Hepatocyte (in vitro differentiated cells): ENCODE data around the gene RARRES2. TPM values are rescaled to one million over a fixed set of nuclear protein-coding genes. Genes with fewer than 3 reads are reported as not detected.

Experiments used
- DNase-seq: peaks from one replicate; pipeline ENCODE4 v3.0.0-alpha.2; 2016; ENCODE audit warnings: low spot score
- H2AFZ ChIP-seq: fragments of 200-600 bp; sonication (generic); 2 replicates; pipeline ENCODE4 v1.6.0; 2016; ENCODE audit warnings: antibody characterized with exemption, mild to moderate bottlenecking
- H3K27ac ChIP-seq: fragments of 200-600 bp; sonication (generic); 2 replicates; pipeline ENCODE4 v1.5.1; 2016; ENCODE audit warnings: mild to moderate bottlenecking
- H3K27me3 ChIP-seq: fragments of 200-600 bp; sonication (generic); 2 replicates; pipeline ENCODE4 v1.6.1; 2016
- H3K36me3 ChIP-seq: fragments of 200-600 bp; sonication (generic); replicated peaks from 2 replicates; pipeline ENCODE4 v1.5.1; 2016; ENCODE audit warnings: low read depth; ENCODE audit not compliant: insufficient read depth
- H3K4me1 ChIP-seq: fragments of 200-600 bp; sonication (generic); 2 replicates; pipeline ENCODE4 v1.5.1; 2016; ENCODE audit warnings: mild to moderate bottlenecking, moderate library complexity; ENCODE audit not compliant: insufficient read depth
- H3K4me2 ChIP-seq: fragments of 200-600 bp; sonication (generic); 2 replicates; pipeline ENCODE4 v1.6.0; 2016
- H3K4me3 ChIP-seq: fragments of 200-600 bp; sonication (generic); 2 replicates; pipeline ENCODE4 v1.5.1; 2016; ENCODE audit warnings: mild to moderate bottlenecking
- H3K79me2 ChIP-seq: fragments of 200-600 bp; sonication (generic); 2 replicates; pipeline ENCODE4 v1.6.0; 2017; ENCODE audit warnings: mild to moderate bottlenecking
- H3K9me2 ChIP-seq: fragments of 200-600 bp; sonication (generic); replicated peaks from 2 replicates; pipeline ENCODE4 v1.6.0; 2017; ENCODE audit warnings: mild to moderate bottlenecking; ENCODE audit not compliant: insufficient read depth
- H3K9me3 ChIP-seq: fragments of 200-600 bp; sonication (generic); 2 replicates; pipeline ENCODE4 v1.5.1; 2016; ENCODE audit warnings: low read depth, mild to moderate bottlenecking
- H4K20me1 ChIP-seq: fragments of 200-600 bp; sonication (generic); 2 replicates; pipeline ENCODE4 v1.6.0; 2016; ENCODE audit warnings: mild to moderate bottlenecking; ENCODE audit not compliant: insufficient read depth, poor library complexity, severe bottlenecking
- EZH2 ChIP-seq: fragments of 200-600 bp; sonication (generic); IDR thresholded peaks from 2 replicates; pipeline ENCODE4 v1.6.1; 2016; ENCODE audit warnings: antibody characterized with exemption, mild to moderate bottlenecking, borderline replicate concordance
- EZH2phosphoT487 ChIP-seq: fragments of 200-600 bp; sonication (generic); IDR thresholded peaks from one replicate; pipeline ENCODE4 v1.6.1; 2018; ENCODE audit warnings: antibody characterized with exemption, mild to moderate bottlenecking, low read depth, moderate library complexity; ENCODE audit not compliant: unreplicated experiment, severe bottlenecking
- WGBS: methylation state at CpG from one replicate; pipeline ENCODE4 v1.1.6; 2016; ENCODE audit warnings: low lambda C conversion rate; ENCODE audit errors: missing lambda C conversion rate; 5-methylcytosine and 5-hydroxymethylcytosine counted together
- polyA plus RNA-seq: library from polyadenylated mRNA; unstranded; fragments of >200 nt; fragmentation: Nextera tagmentation; extraction: Ambion mirVana; gene quantifications from 2 replicates; pipeline ENCODE4 v1.2.1, GENCODE V29; 2016
- total RNA-seq: library from RNA; depleted of rRNA; stranded (reverse); fragments of >200 nt; gene quantifications from 2 replicates; pipeline ENCODE4 v1.2.3, GENCODE V29; 2014
- TF ChIP-seq, protein P1 (sequence below): fragments of 200-600 bp; sonication (generic); IDR thresholded peaks from 2 replicates; pipeline ENCODE4 v1.5.1; 2016; ENCODE audit warnings: antibody characterized with exemption, mild to moderate bottlenecking; ENCODE audit not compliant: poor library complexity

Gene RARRES2
- total and polyA plus RNA-seq, 2 experiments from 2014 or later, result 104 to 187 TPM

DNA sequence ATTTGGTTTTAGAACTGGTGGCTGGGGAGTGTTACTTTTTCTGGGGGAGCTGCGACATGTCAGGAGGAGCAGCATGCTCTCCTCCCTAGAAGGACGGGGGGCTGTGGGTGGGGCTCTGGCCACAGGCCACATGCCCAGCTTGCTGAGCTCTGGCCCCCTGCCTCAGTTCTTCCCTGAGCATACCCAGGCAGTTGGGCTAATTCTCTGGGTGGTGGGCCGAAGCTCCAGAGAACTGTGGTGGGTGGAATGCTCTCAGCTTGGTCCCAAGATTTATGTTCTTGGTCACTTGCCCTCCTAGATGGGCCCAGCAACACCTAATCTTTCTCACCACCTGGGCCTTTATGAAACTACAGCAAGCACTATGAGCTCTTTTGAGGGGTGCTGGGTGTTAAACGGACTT is 32.6 kb upstream of the RARRES2 start:
- 76% methylated on average over 4 of the region's 4 CpGs for WGBS
- H3K27ac ChIP-seq, result peak overlapping the region; percentile 51
- no peaks in the 10 kb centered on the region for H4K20me1 ChIP-seq
- H3K27me3 ChIP-seq, result no peaks in the 10 kb centered on the region
- no peaks in the 10 kb centered on the region for H3K9me2 ChIP-seq
- H3K4me3 ChIP-seq, result no peak overlapping the region
- no peak for DNase-seq
- TF ChIP-seq EZH2phosphoT487 (no peak), EZH2 (no peak)
- TF ChIP-seq, protein P1, sequence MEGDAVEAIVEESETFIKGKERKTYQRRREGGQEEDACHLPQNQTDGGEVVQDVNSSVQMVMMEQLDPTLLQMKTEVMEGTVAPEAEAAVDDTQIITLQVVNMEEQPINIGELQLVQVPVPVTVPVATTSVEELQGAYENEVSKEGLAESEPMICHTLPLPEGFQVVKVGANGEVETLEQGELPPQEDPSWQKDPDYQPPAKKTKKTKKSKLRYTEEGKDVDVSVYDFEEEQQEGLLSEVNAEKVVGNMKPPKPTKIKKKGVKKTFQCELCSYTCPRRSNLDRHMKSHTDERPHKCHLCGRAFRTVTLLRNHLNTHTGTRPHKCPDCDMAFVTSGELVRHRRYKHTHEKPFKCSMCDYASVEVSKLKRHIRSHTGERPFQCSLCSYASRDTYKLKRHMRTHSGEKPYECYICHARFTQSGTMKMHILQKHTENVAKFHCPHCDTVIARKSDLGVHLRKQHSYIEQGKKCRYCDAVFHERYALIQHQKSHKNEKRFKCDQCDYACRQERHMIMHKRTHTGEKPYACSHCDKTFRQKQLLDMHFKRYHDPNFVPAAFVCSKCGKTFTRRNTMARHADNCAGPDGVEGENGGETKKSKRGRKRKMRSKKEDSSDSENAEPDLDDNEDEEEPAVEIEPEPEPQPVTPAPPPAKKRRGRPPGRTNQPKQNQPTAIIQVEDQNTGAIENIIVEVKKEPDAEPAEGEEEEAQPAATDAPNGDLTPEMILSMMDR, result no peak
- H3K9me3 ChIP-seq, result no peaks in the 10 kb centered on the region
- peak overlapping the region; percentile 32 for H3K4me2 ChIP-seq
- H2AFZ ChIP-seq, result no peak overlapping the region
- H3K4me1 ChIP-seq, result peaks cover 65% of the 10 kb centered on the region
- no peaks in the 10 kb centered on the region for H3K36me3 ChIP-seq
- peaks cover 69% of the 10 kb centered on the region for H3K79me2 ChIP-seq

DNA sequence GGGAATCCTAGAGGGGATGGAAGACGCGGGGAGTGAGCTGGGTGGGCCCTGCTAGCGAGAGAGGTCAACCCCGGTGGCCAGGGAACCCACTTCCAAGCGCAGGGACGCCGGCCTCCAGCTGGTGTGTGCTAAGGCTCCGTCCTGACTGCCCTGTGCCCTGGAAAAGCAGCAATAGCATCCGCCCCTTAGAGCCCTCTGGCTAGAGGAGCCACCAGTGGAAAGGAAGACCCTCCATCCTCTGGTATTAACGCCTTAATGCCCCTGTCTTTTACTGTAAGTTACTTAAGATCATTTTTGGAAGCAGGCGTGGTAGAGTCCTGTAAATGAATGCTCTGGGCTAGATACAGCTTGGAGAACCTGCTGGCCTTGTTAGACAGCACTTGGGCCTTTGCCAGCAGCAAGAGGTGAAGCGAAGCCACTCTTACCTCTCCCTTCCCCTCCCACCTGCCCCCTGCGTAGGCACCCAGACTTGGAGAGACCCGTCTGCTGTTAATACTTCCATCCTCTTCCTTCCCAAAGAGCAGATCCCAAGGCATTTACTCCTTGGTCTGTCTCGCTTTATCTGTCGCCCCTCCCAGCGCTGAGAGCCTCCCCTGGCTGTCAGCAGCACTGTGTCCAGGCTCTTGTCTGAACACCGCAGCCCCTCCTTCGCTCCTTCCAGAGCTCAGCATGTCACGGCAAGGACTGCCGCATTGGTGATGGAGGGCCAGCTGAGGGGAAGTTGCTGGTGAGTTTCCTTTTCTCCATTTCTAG is 31.8 kb upstream of the RARRES2 start:
- no peaks in the 10 kb centered on the region for H4K20me1 ChIP-seq
- H3K36me3 ChIP-seq, result no peaks in the 10 kb centered on the region
- peaks cover 71% of the 10 kb centered on the region for H3K79me2 ChIP-seq
- peaks cover 60% of the 10 kb centered on the region for H3K4me1 ChIP-seq
- no peak overlapping the region for H2AFZ ChIP-seq
- H3K9me3 ChIP-seq, result no peaks in the 10 kb centered on the region
- H3K27ac ChIP-seq, result peak overlapping the region; percentile 51
- no peak overlapping the region for H3K4me3 ChIP-seq
- no peaks in the 10 kb centered on the region for H3K27me3 ChIP-seq
- TF ChIP-seq, protein P1, result no peak
- no peaks in the 10 kb centered on the region for H3K9me2 ChIP-seq
- no peak for DNase-seq
- 68% methylated on average over 17 of the region's 21 CpGs for WGBS
- H3K4me2 ChIP-seq, result peak overlapping the region; percentile 32

DNA sequence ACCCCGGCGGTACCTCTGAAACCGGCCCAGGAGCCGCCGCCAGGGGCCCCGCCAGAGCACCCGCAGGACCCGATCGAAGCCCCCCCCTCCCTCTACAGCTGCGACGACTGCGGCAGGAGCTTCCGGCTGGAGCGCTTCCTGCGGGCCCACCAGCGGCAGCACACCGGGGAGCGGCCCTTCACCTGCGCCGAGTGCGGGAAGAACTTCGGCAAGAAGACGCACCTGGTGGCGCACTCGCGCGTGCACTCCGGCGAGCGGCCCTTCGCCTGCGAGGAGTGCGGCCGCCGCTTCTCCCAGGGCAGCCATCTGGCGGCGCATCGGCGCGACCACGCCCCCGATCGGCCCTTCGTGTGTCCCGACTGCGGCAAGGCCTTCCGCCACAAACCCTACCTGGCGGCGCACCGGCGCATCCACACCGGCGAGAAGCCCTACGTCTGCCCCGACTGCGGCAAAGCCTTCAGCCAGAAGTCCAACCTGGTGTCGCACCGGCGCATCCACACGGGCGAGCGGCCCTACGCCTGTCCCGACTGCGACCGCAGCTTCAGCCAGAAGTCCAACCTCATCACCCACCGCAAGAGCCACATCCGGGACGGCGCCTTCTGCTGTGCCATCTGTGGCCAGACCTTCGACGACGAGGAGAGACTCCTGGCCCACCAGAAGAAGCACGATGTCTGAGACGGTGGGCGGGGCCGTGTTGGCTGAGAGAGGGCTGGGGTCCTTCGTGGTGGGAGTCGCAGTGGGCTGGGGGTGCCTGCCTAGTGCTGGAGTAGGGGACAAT is 31.0 kb upstream of the RARRES2 start:
- no peak overlapping the region for H2AFZ ChIP-seq
- H3K27me3 ChIP-seq, result no peaks in the 10 kb centered on the region
- H3K4me1 ChIP-seq, result peaks cover 53% of the 10 kb centered on the region
- no peak overlapping the region for H3K27ac ChIP-seq
- TF ChIP-seq, protein P1, result no peak
- TF ChIP-seq EZH2phosphoT487, result no peak
- no peaks in the 10 kb centered on the region for H3K9me2 ChIP-seq
- no peaks in the 10 kb centered on the region for H3K9me3 ChIP-seq
- H3K4me3 ChIP-seq, result no peak overlapping the region
- no peak for DNase-seq
- H3K36me3 ChIP-seq, result no peaks in the 10 kb centered on the region
- 96% methylated on average over 60 of the region's 79 CpGs for WGBS
- H3K4me2 ChIP-seq, result no peak overlapping the region
- H3K79me2 ChIP-seq, result peaks cover 71% of the 10 kb centered on the region
- no peaks in the 10 kb centered on the region for H4K20me1 ChIP-seq
